Neural crest cell (in vitro differentiated cells): Measurements from ENCODE around the gene KDM4C. TPM values are rescaled to one million over a fixed set of nuclear protein-coding genes. Genes with fewer than 3 reads are reported as not detected.

Experiments used
- DNase-seq: peaks from one replicate; pipeline ENCODE4 v3.0.0; 2021; ENCODE audit warnings: low read depth, mixed read lengths, low spot score
- H3K27ac Mint-ChIP-seq: one replicate; pipeline ENCODE4 v1.8.0; 2021; ENCODE audit warnings: mild to moderate bottlenecking, mixed read lengths; ENCODE audit not compliant: unreplicated experiment
- H3K27me3 Mint-ChIP-seq: 2 replicates; pipeline ENCODE4 v1.8.0; 2021; ENCODE audit warnings: low read depth, mild to moderate bottlenecking, mixed read lengths
- H3K36me3 Mint-ChIP-seq: 2 replicates; pipeline ENCODE4 v1.8.0; 2021; ENCODE audit warnings: low read depth, mild to moderate bottlenecking, mixed read lengths
- H3K4me1 Mint-ChIP-seq: 2 replicates; pipeline ENCODE4 v1.8.0; 2021; ENCODE audit warnings: mixed read lengths
- H3K4me3 Mint-ChIP-seq: one replicate; pipeline ENCODE4 v1.8.0; 2021; ENCODE audit warnings: mild to moderate bottlenecking, mixed read lengths
- H3K9me3 Mint-ChIP-seq: 2 replicates; pipeline ENCODE4 v1.8.0; 2021; ENCODE audit warnings: mixed read lengths
- total RNA-seq: library from RNA; stranded (reverse); gene quantifications from 2 replicates; pipeline ENCODE4 v1.2.1, GENCODE V29; 2021
- TF ChIP-seq, protein P1 (sequence below): fragments of 200-600 bp; sonication (generic); conservative IDR thresholded peaks from 2 replicates; pipeline ENCODE4 v1.5.0; 2021; ENCODE audit warnings: antibody characterized with exemption, mild to moderate bottlenecking

Gene KDM4C
- total RNA-seq, 1 donor from 2014 or later, result 11.2 TPM

DNA sequence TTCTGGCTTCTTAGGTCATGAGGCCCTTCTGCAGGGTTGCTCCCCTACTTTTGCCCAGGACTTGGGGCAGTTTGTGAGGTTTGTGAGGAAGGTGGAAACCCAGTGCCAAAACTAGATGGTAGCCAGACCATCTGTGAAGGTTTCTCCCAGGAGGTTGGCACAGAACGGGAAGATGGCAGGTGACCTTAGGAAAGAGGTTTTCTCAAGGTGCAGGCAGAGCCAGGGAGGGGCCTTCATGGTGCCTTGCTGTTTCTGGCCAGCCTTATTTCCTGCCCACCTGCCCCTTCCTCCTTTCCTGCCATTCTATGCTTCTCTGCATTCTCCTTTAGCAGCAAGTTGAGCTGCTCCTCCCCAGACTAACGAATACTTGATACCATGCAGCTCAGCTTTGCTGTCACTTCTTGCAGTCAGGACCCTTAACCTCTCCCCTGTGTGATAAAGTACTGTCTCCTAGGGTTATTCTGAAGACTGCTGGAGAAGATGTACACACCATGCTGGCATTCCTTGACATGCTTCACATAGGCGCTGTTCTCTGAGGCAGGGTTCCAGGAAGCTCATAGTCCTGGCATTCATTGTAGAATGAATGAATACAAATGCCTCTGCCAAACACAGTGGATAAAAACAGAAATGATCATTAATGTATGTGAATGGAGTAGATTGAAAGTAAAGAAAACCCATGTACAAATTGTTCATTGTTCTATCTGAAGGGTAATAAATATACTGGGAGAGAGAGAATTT, 154.3 kb downstream of the KDM4C start:
- H3K4me3 Mint-ChIP-seq, result no peak overlapping the region
- no peak overlapping the region for H3K27ac Mint-ChIP-seq
- H3K27me3 Mint-ChIP-seq, result no peaks in the 10 kb centered on the region
- peaks cover 10% of the 10 kb centered on the region for H3K4me1 Mint-ChIP-seq
- H3K9me3 Mint-ChIP-seq, result no peaks in the 10 kb centered on the region
- no peak for DNase-seq
- TF ChIP-seq, protein P1, sequence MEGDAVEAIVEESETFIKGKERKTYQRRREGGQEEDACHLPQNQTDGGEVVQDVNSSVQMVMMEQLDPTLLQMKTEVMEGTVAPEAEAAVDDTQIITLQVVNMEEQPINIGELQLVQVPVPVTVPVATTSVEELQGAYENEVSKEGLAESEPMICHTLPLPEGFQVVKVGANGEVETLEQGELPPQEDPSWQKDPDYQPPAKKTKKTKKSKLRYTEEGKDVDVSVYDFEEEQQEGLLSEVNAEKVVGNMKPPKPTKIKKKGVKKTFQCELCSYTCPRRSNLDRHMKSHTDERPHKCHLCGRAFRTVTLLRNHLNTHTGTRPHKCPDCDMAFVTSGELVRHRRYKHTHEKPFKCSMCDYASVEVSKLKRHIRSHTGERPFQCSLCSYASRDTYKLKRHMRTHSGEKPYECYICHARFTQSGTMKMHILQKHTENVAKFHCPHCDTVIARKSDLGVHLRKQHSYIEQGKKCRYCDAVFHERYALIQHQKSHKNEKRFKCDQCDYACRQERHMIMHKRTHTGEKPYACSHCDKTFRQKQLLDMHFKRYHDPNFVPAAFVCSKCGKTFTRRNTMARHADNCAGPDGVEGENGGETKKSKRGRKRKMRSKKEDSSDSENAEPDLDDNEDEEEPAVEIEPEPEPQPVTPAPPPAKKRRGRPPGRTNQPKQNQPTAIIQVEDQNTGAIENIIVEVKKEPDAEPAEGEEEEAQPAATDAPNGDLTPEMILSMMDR, result no peak
- no peaks in the 10 kb centered on the region for H3K36me3 Mint-ChIP-seq

DNA sequence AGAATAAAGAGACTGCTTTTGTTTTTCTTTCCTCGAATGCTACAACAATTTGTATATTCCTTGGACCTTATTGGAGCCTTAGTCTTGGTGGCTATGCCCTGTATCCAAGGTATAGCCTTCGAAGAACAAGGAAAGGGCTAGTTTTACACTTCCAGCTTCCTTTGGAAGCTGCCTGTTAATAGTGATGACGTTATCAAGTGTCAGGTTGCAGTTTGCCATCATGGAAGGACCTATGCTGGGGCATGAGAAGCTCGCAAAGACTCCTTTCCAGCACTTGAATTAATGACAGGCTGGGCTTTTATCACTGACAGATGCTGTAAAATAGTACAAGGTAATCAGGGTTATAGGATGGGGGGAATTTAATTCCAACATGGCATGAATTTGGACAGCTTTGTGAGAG, 157.9 kb downstream of the KDM4C start:
- H3K4me1 Mint-ChIP-seq, result peaks cover 6% of the 10 kb centered on the region
- TF ChIP-seq, protein P1, result no peak
- no peak overlapping the region for H3K4me3 Mint-ChIP-seq
- H3K9me3 Mint-ChIP-seq, result peaks cover 3% of the 10 kb centered on the region
- no peaks in the 10 kb centered on the region for H3K27me3 Mint-ChIP-seq
- peak overlapping the region; percentile 14 for H3K27ac Mint-ChIP-seq
- H3K36me3 Mint-ChIP-seq, result peaks cover 3% of the 10 kb centered on the region
- no peak for DNase-seq

DNA sequence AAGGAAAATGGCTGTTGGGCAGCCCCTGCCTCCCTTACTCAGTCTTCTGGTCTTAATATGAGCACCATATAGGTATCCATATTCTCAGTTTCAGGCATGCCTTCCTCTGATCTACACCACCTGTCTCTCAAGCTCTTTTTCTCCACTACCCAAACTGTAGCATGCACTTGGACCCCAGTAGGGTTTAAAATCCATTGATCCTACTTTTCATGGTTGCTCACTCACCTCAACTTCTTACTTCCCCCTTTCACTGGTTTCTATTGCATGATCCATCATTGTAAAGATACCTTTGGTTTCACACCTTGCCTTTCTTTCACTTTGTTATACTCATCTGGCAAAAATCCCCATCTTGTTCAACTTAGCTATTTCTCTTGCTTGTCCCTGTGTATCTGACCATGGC, 159.4 kb downstream of the KDM4C start:
- H3K4me3 Mint-ChIP-seq, result no peak overlapping the region
- TF ChIP-seq, protein P1, result no peak
- H3K36me3 Mint-ChIP-seq, result peaks cover 5% of the 10 kb centered on the region
- H3K4me1 Mint-ChIP-seq, result peaks cover 4% of the 10 kb centered on the region
- no peak overlapping the region for H3K27ac Mint-ChIP-seq
- H3K9me3 Mint-ChIP-seq, result peaks cover 3% of the 10 kb centered on the region
- no peak for DNase-seq
- no peaks in the 10 kb centered on the region for H3K27me3 Mint-ChIP-seq

DNA sequence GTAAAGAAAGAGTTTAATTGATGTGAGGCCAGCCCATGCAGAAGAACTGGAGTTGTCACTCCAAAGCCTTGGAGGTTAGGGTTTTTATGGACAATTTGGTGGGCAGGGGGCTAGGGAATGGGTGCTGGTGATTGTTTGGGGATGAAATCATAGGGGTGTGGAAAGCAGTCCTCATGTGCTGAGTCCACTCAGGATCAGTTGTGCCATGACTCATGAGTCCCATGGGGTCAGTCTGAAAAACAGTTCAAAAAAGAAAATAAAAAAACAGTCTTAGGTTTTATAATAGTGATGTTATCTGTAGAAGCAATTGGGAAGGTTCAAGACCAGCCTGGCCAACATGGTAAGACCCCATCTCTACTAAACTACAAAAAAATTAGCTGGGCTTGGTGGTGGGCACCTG, 162.3 kb downstream of the KDM4C start:
- H3K9me3 Mint-ChIP-seq, result peaks cover 3% of the 10 kb centered on the region
- TF ChIP-seq, protein P1, result no peak
- H3K36me3 Mint-ChIP-seq, result peaks cover 5% of the 10 kb centered on the region
- DNase-seq, result no peak
- no peaks in the 10 kb centered on the region for H3K27me3 Mint-ChIP-seq
- H3K4me3 Mint-ChIP-seq, result no peak overlapping the region
- no peaks in the 10 kb centered on the region for H3K4me1 Mint-ChIP-seq
- no peak overlapping the region for H3K27ac Mint-ChIP-seq

DNA sequence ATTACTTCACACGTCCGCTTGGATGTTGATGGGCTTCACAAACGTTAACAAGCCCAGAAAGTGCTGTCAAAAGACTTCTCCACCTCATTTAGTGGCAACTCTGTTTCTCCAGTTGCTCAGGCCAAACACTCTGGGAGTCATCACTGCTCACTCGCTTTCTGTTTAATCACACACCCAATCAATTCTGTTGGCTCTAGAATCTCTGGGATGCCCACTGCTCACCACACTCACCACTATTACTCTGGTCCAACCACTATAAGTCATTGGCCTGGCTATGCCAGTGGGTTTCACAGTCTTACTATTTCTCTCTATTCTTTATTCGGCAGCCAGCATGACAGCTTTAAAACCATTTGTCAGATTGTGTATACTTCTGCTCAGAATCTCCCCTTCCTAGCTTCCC, 163.5 kb downstream of the KDM4C start:
- Mint-ChIP-seq H3K36me3 (peaks cover 5% of the 10 kb centered on the region), H3K4me3 (no peak overlapping the region), H3K27me3 (no peaks in the 10 kb centered on the region), H3K4me1 (no peaks in the 10 kb centered on the region), H3K27ac (no peak overlapping the region), H3K9me3 (peaks cover 3% of the 10 kb centered on the region)
- no peak for DNase-seq
- TF ChIP-seq, protein P1, result no peak
